Type B pancreatic cell (in vitro differentiated cells): ENCODE data around the gene HSBP1. TPM values are rescaled to one million over a fixed set of nuclear protein-coding genes. Genes with fewer than 3 reads are reported as not detected.

Source experiments
- DNase-seq: peaks from one replicate; pipeline ENCODE4 v3.0.0; 2021; ENCODE audit warnings: mixed read lengths; ENCODE audit not compliant: unreplicated experiment; ENCODE audit errors: extremely low spot score
- H3K27ac Mint-ChIP-seq: 2 replicates; pipeline ENCODE4 v1.8.0; 2021; ENCODE audit warnings: mild to moderate bottlenecking, mixed read lengths
- H3K27me3 Mint-ChIP-seq: 2 replicates; pipeline ENCODE4 v1.8.0; 2021; ENCODE audit warnings: mixed read lengths
- H3K36me3 Mint-ChIP-seq: 2 replicates; pipeline ENCODE4 v1.8.0; 2021; ENCODE audit warnings: mixed read lengths
- H3K4me1 Mint-ChIP-seq: one replicate; pipeline ENCODE4 v1.8.0; 2021; ENCODE audit warnings: mixed read lengths; ENCODE audit not compliant: unreplicated experiment
- H3K4me3 Mint-ChIP-seq: 2 replicates; pipeline ENCODE4 v1.8.0; 2021; ENCODE audit warnings: mild to moderate bottlenecking, mixed read lengths
- H3K9me3 Mint-ChIP-seq: 2 replicates; pipeline ENCODE4 v1.8.0; 2021; ENCODE audit warnings: mixed read lengths
- CTCF ChIP-seq: fragments of 200-600 bp; sonication (generic); conservative IDR thresholded peaks from 2 replicates; pipeline ENCODE4 v1.5.0; 2021; ENCODE audit warnings: antibody characterized with exemption, mild to moderate bottlenecking
- long read RNA-seq: library from polyadenylated mRNA; unstranded; transcript quantifications from one replicate; pipeline ENCODE4 v2.0.0, GENCODE V29; 2020
- total RNA-seq: library from RNA; stranded (reverse); gene quantifications from 2 replicates; pipeline ENCODE4 v1.2.1, GENCODE V29; 2021; ENCODE audit warnings: low replicate concordance

Gene HSBP1
- total RNA-seq, result 139 and 226 TPM in 2 replicates
- long read RNA-seq, full-length matches to known transcripts, result 456 of 466 reads
- long read RNA-seq, partial matches to known transcripts, result 6 of 466 reads
- long read RNA-seq, other reads (novel, unspliced or antisense), result 4 of 466 reads

DNA sequence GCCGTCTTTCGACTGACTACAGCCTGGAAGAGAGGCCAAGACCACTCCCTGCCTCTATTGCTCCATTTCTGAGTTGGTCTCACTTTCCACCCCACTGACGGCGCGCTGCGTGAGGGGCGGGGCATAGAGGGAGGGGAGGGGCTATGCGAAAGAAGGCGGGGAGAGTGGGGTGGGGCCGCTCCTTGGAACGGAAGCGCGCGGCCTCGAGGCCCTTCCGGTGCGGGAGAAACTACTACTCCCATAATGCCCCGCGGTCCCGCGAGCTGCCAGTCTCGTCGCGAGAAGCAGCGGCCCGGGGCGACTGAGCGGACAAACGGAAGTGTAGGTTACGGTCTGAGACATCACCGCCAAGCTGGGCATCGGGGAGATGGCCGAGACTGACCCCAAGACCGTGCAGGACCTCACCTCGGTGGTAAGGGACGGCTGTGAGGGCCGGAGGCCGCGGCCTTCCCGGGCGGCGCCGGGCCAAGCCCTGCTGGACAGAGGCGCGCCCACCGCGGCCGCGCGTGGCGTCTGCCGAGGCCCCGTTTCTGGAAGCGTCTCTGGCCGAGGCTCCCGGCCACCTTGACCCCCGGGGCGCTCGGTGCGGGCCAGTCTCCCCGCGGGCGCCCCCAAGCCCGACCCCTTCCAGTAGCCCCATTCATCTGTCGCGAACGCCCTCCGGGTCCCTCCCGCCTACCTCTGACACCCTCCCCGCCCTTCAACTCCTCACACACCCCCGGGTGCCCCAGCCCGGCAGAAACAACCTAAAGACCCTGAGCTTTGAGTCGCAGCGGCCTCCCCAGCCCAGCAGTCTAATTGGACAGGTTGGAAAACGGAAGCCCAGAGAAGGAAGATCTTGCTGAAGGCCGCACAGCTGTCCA is at the start of gene HSBP1:
TSS of gene HSBP1 (plus strand) at position 269 of the 863 bp plus-strand sequence. CDS start at position 368, 99 bp downstream.
- TF ChIP-seq CTCF, result no peak
- DNase-seq, result peak; percentile 94
- peak within 1 kb of the TSS; percentile 85 for H3K27ac Mint-ChIP-seq
- peak within 1 kb of the TSS; percentile 97 for H3K4me3 Mint-ChIP-seq
- peaks cover 25% of the 10 kb centered on the region for H3K36me3 Mint-ChIP-seq
- H3K27me3 Mint-ChIP-seq, result no peaks in the 10 kb centered on the region
- peaks cover 34% of the 10 kb centered on the region for H3K4me1 Mint-ChIP-seq
- H3K9me3 Mint-ChIP-seq, result no peaks in the 10 kb centered on the region

GRCh38 chr16:83762141-83762991 is 45.4 kb upstream of the HSBP1 start:
- TF ChIP-seq CTCF, result no peak
- no peaks in the 10 kb centered on the region for H3K27me3 Mint-ChIP-seq
- H3K36me3 Mint-ChIP-seq, result no peaks in the 10 kb centered on the region
- H3K27ac Mint-ChIP-seq, result no peak overlapping the region
- no peaks in the 10 kb centered on the region for H3K9me3 Mint-ChIP-seq
- H3K4me1 Mint-ChIP-seq, result no peaks in the 10 kb centered on the region
- no peak overlapping the region for H3K4me3 Mint-ChIP-seq
- no peak for DNase-seq

DNA sequence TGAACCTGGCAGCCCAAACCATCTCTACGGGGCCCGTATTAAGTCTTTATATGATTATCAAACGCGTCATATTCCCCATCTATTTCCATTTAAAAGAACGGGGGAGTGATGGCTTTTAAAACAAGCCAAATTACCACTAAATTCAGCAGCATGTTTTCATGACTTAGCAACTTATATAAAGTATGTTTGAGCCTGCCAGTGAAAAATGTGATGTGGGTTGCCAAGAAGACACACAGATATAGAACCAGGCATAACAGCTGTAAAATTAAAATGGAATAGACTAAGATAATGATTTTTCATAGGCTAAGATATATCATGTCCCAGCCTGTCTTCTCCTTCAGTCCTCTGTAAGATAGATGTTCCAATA is 44.8 kb upstream of the HSBP1 start:
- Mint-ChIP-seq H3K36me3 (no peaks in the 10 kb centered on the region), H3K27me3 (no peaks in the 10 kb centered on the region), H3K9me3 (no peaks in the 10 kb centered on the region), H3K4me1 (no peaks in the 10 kb centered on the region), H3K4me3 (no peak overlapping the region), H3K27ac (no peak overlapping the region)
- no peak for DNase-seq
- no peak for TF ChIP-seq CTCF

GRCh38 chr16:83768986-83769385 is 38.8 kb upstream of the HSBP1 start:
- no peaks in the 10 kb centered on the region for H3K4me1 Mint-ChIP-seq
- no peak overlapping the region for H3K27ac Mint-ChIP-seq
- TF ChIP-seq CTCF, result no peak
- H3K9me3 Mint-ChIP-seq, result no peaks in the 10 kb centered on the region
- DNase-seq, result no peak
- H3K27me3 Mint-ChIP-seq, result no peaks in the 10 kb centered on the region
- no peaks in the 10 kb centered on the region for H3K36me3 Mint-ChIP-seq
- H3K4me3 Mint-ChIP-seq, result no peak overlapping the region

- H3K4me1 Mint-ChIP-seq, result no peaks in the 10 kb centered on the region
- no peaks in the 10 kb centered on the region for H3K36me3 Mint-ChIP-seq
- no peak overlapping the region for H3K4me3 Mint-ChIP-seq
- H3K27me3 Mint-ChIP-seq, result no peaks in the 10 kb centered on the region
- no peak overlapping the region for H3K27ac Mint-ChIP-seq
- no peak for DNase-seq
- no peaks in the 10 kb centered on the region for H3K9me3 Mint-ChIP-seq
- no peak for TF ChIP-seq CTCF
These were observed 38.3 kb upstream of the HSBP1 start for GRCh38 chr16:83769397-83770008.
